ENCODE measurements around the gene PSMG3. TPM values are rescaled to one million over a fixed set of nuclear protein-coding genes. Genes with fewer than 3 reads are reported as not detected.

PSMG3 gene
- total and polyA plus RNA-seq, 8 donors = 4.9 to 71.5 (median 33.3) TPM; not detected in 1

DNA sequence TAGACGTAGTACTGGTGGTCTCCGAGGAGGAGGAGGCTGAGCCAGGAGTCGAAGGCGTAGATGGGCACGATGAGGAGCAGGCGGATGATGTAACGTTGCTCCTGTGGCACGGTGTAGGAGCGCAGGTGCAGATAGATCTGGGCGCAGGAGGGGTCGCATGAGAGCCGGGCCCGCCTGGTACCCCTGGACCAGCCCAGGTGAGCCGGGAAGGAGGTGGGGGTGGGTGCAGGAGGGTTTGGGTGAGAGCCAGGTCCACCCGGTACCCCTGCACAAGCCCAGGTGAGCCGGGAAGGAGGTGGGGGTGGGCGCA, 19.0 kb downstream of the PSMG3 start:
- DNase-seq = no peak
- Histone ChIP-seq H3K9me3 (no peaks in the 10 kb centered on the region), H3K27me3 (peaks cover 0 to 1% (median 0%) of the 10 kb centered on the region in 3 donors), H3K4me1 (peaks cover 4 to 26% (median 23%) of the 10 kb centered on the region in 4 donors), H3K27ac (no peak overlapping the region), H3K36me3 (peaks cover 0 to 42% (median 23%) of the 10 kb centered on the region in 4 donors), H3K4me3 (no peak overlapping the region)
- no peak for TF ChIP-seq POLR2AphosphoS5 (IDR thresholded peaks at IDR 0.05)
- WGBS, 5 donors = 86 to 96% (median 95%) methylated on average over 14 to 17 of the region's 17 CpGs
- intact Hi-C loops (cut with DNase I; ENCODE audit: low total_unique reads) = no loop called here

DNA sequence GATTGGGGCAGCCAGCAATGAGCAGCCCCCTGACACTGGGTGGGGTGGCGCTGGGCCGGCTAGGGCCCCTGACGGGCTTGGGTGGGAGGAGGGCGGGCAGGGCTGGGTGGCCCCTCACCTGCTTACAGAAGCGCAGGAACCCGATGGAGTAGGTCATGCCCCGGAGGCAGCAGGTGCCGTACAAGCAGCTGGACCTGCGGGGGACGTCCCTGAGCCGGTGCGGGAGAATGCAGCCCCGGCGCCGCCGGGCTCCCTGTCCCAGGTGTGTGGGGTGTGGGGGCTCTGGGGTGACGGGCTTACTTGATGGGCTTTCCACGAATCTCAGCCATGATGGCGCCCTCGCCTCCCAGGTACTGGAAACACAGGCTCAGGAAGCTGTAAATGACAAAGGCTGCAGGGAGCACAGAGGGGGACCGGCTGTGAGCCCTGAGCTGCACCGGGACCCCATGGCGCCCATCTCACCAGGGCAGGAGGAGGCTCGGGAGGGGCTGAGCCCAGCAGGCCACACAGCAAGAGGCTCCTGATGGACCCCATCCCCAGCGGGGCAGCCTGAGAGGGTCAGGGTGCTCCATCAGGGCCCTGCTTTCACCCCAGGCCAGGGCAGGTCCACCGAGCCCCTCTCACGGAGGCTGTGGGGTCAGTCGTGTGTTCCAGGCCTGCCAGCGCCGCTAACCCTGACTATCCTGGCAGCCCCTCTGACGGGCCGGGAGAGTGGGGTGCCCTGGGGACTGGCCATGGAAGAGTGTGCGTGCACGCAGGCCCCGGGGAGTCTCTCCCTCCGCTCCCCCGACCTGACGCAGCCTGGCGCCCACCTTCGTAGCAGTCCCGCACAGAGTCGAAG, 19.6 kb downstream of the PSMG3 start:
- 88 to 94% (median 90%) methylated on average over 25 to 42 of the region's 42 CpGs for WGBS, 5 donors
- Histone ChIP-seq H3K9me3 (no peaks in the 10 kb centered on the region), H3K36me3 (peaks cover 0 to 42% (median 23%) of the 10 kb centered on the region in 4 donors), H3K27ac (no peak overlapping the region), H3K27me3 (no peaks in the 10 kb centered on the region), H3K4me3 (no peak overlapping the region), H3K4me1 (peaks cover 4 to 26% (median 22%) of the 10 kb centered on the region in 4 donors)
- no peak for DNase-seq
- no peak for TF ChIP-seq EP300 (IDR thresholded peaks at IDR 0.05)
- no peak for TF ChIP-seq CTCF (IDR thresholded peaks at IDR 0.05)
- no peak for TF ChIP-seq POLR2AphosphoS5 (IDR thresholded peaks at IDR 0.05)
- TF ChIP-seq POLR2A (IDR thresholded peaks at IDR 0.05) = no peak
- intact Hi-C loops (cut with DNase I; ENCODE audit: low total_unique reads) = no loop called here

GRCh38 chr7:1549357-1550004, 20.4 kb downstream of the PSMG3 start:
- intact Hi-C loops (cut with DNase I; ENCODE audit: low total_unique reads) = no loop called here
- 82 to 91% (median 89%) methylated on average over 10 to 27 of the region's 27 CpGs for WGBS, 5 donors
- no peaks in the 10 kb centered on the region for H3K27me3 ChIP-seq
- no peak for TF ChIP-seq POLR2AphosphoS5 (IDR thresholded peaks at IDR 0.05)
- TF ChIP-seq CTCF (IDR thresholded peaks at IDR 0.05) = no peak
- no peak for TF ChIP-seq POLR2A (IDR thresholded peaks at IDR 0.05)
- no peak for TF ChIP-seq EP300 (IDR thresholded peaks at IDR 0.05)
- H3K36me3 ChIP-seq = peaks cover 0 to 46% (median 29%) of the 10 kb centered on the region in 4 donors
- H3K4me3 ChIP-seq = no peak overlapping the region
- H3K27ac ChIP-seq = no peak overlapping the region
- H3K9me3 ChIP-seq = no peaks in the 10 kb centered on the region
- peaks cover 4 to 23% (median 15%) of the 10 kb centered on the region in 4 donors for H3K4me1 ChIP-seq
- no peak for DNase-seq

GRCh38 chr7:1548944-1549343, 20.9 kb downstream of the PSMG3 start:
- 80 to 89% (median 85%) methylated on average over 6 to 14 of the region's 14 CpGs for WGBS, 5 donors
- no peaks in the 10 kb centered on the region for H3K9me3 ChIP-seq
- TF ChIP-seq POLR2AphosphoS5 (IDR thresholded peaks at IDR 0.05) = no peak
- no peak for TF ChIP-seq EP300 (IDR thresholded peaks at IDR 0.05)
- TF ChIP-seq POLR2A (IDR thresholded peaks at IDR 0.05) = no peak
- no peak for TF ChIP-seq CTCF (IDR thresholded peaks at IDR 0.05)
- intact Hi-C loops (cut with DNase I; ENCODE audit: low total_unique reads) = no loop called here
- H3K27ac ChIP-seq = no peak overlapping the region
- no peak for DNase-seq
- no peak overlapping the region for H3K4me3 ChIP-seq
- peaks cover 4 to 20% (median 15%) of the 10 kb centered on the region in 4 donors for H3K4me1 ChIP-seq
- no peaks in the 10 kb centered on the region for H3K27me3 ChIP-seq
- H3K36me3 ChIP-seq = peaks cover 0 to 52% (median 35%) of the 10 kb centered on the region in 4 donors
